Activated CD8-positive, alpha-beta T cell treated with anti-CD3 and anti-CD28 coated beads, Interleukin-2, amount 10 ng/mL, durations not matched to agents 7 days and 5 days (primary cell): ENCODE data around the gene DBP. TPM values are rescaled to one million over a fixed set of nuclear protein-coding genes. Genes with fewer than 3 reads are reported as not detected.
A peak's percentile ranks its signal among the peaks of the same experiment; 100 is the strongest.

Experiments
- ATAC-seq: fragments of 150-1000 bp; cut with Tn5 transposase; one replicate; pipeline ENCODE4 v1.10.0; 2021; ENCODE audit warnings: moderate library complexity
- CTCF ChIA-PET: fragments of 350-600 bp; sonication (Branson Sonifier 250); formaldehyde crosslinking; loops from one replicate; lab custom pipeline; 2021; ENCODE audit warnings: antibody characterized with exemption; lab: Charles Lee
- POLR2A ChIA-PET: fragments of 350-600 bp; sonication (Branson Sonifier 250); formaldehyde crosslinking; loops from one replicate; lab custom pipeline; 2021; ENCODE audit warnings: antibody characterized with exemption; lab: Charles Lee
- DNase-seq: peaks from one replicate; pipeline ENCODE4 v3.0.0-alpha.2; 2020
- H3K27ac Mint-ChIP-seq: one replicate; pipeline ENCODE4 v1.8.0; 2021; ENCODE audit warnings: mild to moderate bottlenecking, mixed read lengths
- H3K27me3 Mint-ChIP-seq: one replicate; pipeline ENCODE4 v1.8.0; 2021; ENCODE audit warnings: low read depth, mixed read lengths
- H3K36me3 Mint-ChIP-seq: one replicate; pipeline ENCODE4 v1.8.0; 2021; ENCODE audit warnings: low read depth, mixed read lengths
- H3K4me1 Mint-ChIP-seq: one replicate; pipeline ENCODE4 v1.8.0; 2021; ENCODE audit warnings: low read depth, mixed read lengths
- H3K4me3 Mint-ChIP-seq: one replicate; pipeline ENCODE4 v1.8.0; 2021; ENCODE audit warnings: mild to moderate bottlenecking, mixed read lengths
- H3K9me3 Mint-ChIP-seq: one replicate; pipeline ENCODE4 v1.8.0; 2022; ENCODE audit warnings: mixed read lengths; ENCODE audit not compliant: insufficient read depth
- total RNA-seq, 2 experiments: library from RNA; stranded (reverse); gene quantifications; one replicate each; pipeline ENCODE4 v1.2.3, GENCODE V29; 2021

DBP gene
- total RNA-seq, 2 experiments from 2014 or later: 17.3 to 18.3 TPM

- ATAC-seq: peak; percentile 35
- Mint-ChIP-seq H3K27ac (peak overlapping the region; percentile 96), H3K4me1 (peaks cover 46% of the 10 kb centered on the region), H3K36me3 (peaks cover 2% of the 10 kb centered on the region), H3K9me3 (no peaks in the 10 kb centered on the region), H3K4me3 (peak overlapping the region; percentile 97), H3K27me3 (no peaks in the 10 kb centered on the region)
- CTCF ChIA-PET: interaction anchor here (0.5 to 1.5 kb wide), 8 partner anchors 14 to 1230 kb away, joined by 3 to 4 read pairs (median 3); partner anchors contain the start of gene RUVBL2
- POLR2A ChIA-PET: interaction anchor here (0.6 to 2.3 kb wide), 6 partner anchors 8 to 80 kb away, joined by 3 to 9 read pairs (median 4); partner anchors contain the start of genes CA11, RPL18 and SPHK2
- peak; percentile 92 for DNase-seq
Measured at GRCh38 chr19:48637948-48638830, 1.0 kb upstream of the DBP start.

- Mint-ChIP-seq H3K36me3 (peaks cover 4% of the 10 kb centered on the region), H3K27ac (peak overlapping the region; percentile 96), H3K4me3 (peak overlapping the region; percentile 97), H3K9me3 (no peaks in the 10 kb centered on the region), H3K4me1 (peaks cover 49% of the 10 kb centered on the region), H3K27me3 (no peaks in the 10 kb centered on the region)
- DNase-seq (peak; percentile 100), ATAC-seq (peak; percentile 85)
- CTCF ChIA-PET: interaction anchor here (0.5 to 1.5 kb wide), 8 partner anchors 13 to 1231 kb away, joined by 3 to 4 read pairs (median 3); partner anchors contain the start of gene RUVBL2
- POLR2A ChIA-PET: interaction anchor here (0.6 to 2.3 kb wide), 7 partner anchors 8 to 81 kb away, joined by 3 to 9 read pairs (median 5); partner anchors contain the start of genes CA11, RPL18 and SPHK2
Measured at GRCh38 chr19:48637449-48637947, 319 bp upstream of the DBP start.

- Mint-ChIP-seq H3K4me1 (peaks cover 55% of the 10 kb centered on the region), H3K9me3 (no peaks in the 10 kb centered on the region), H3K4me3 (peak overlapping the region; percentile 97), H3K27ac (peak overlapping the region; percentile 96), H3K36me3 (peaks cover 6% of the 10 kb centered on the region), H3K27me3 (no peaks in the 10 kb centered on the region)
- ChIA-PET CTCF (interaction anchor here (1.4 kb wide), 1 partner anchor 358 kb away, joined by 4 read pairs; the partner anchor contains the start of gene RUVBL2), POLR2A (interaction anchor here (1.0 to 2.3 kb wide), 5 partner anchors 9 to 141 kb away, joined by 3 to 9 read pairs (median 5); partner anchors contain the start of genes CA11, RPL18 and SPHK2)
- no peak for ATAC-seq
- DNase-seq: peak; percentile 54
Measured at GRCh38 chr19:48635966-48636858, 967 bp downstream of the DBP start.

- Mint-ChIP-seq H3K27ac (peak overlapping the region; percentile 96), H3K4me1 (peaks cover 60% of the 10 kb centered on the region), H3K4me3 (peak overlapping the region; percentile 97), H3K36me3 (peaks cover 6% of the 10 kb centered on the region), H3K27me3 (no peaks in the 10 kb centered on the region), H3K9me3 (no peaks in the 10 kb centered on the region)
- CTCF ChIA-PET: interaction anchor here (1.8 kb wide), 1 partner anchor 10 kb away, joined by 9 read pairs; the partner anchor contains the start of gene CA11
- DNase-seq (peak; percentile 79), ATAC-seq (peak; percentile 5)
- POLR2A ChIA-PET: interaction anchor here (1.0 to 2.3 kb wide), 3 partner anchors 10 to 141 kb away, joined by 3 to 9 read pairs (median 5); partner anchors contain the start of genes RPL18 and SPHK2
Measured at GRCh38 chr19:48635263-48635965, 1.8 kb downstream of the DBP start.

GRCh38 chr19:48634424-48635262 is 2.5 kb downstream of the DBP start:
- Mint-ChIP-seq H3K4me1 (peaks cover 59% of the 10 kb centered on the region), H3K9me3 (no peaks in the 10 kb centered on the region), H3K36me3 (peaks cover 13% of the 10 kb centered on the region), H3K4me3 (peak overlapping the region; percentile 75), H3K27ac (peak overlapping the region; percentile 87), H3K27me3 (no peaks in the 10 kb centered on the region)
- ChIA-PET POLR2A (interaction anchor here (0.8 to 1.0 kb wide), 3 partner anchors 11 to 15 kb away, joined by 3 to 7 read pairs (median 4); partner anchors contain the start of genes CA11, RPL18 and SPHK2), CTCF (interaction anchor here (0.6 to 2.0 kb wide), 6 partner anchors 11 to 35 kb away, joined by 3 to 9 read pairs (median 4); partner anchors contain the start of genes CA11, RPL18 and SPHK2)
- DNase-seq (peak; percentile 94), ATAC-seq (peak; percentile 12)

- no peaks in the 10 kb centered on the region for H3K9me3 Mint-ChIP-seq
- ChIA-PET POLR2A (interaction anchor here (0.8 to 1.0 kb wide), 3 partner anchors 11 to 15 kb away, joined by 3 to 7 read pairs (median 4); partner anchors contain the start of genes CA11, RPL18 and SPHK2), CTCF (interaction anchor here (0.6 to 2.0 kb wide), 7 partner anchors 10 to 128 kb away, joined by 3 to 9 read pairs (median 4); partner anchors contain the start of genes CA11, RPL18 and SPHK2)
- no peaks in the 10 kb centered on the region for H3K27me3 Mint-ChIP-seq
- peaks cover 55% of the 10 kb centered on the region for H3K4me1 Mint-ChIP-seq
- H3K27ac Mint-ChIP-seq: peak overlapping the region; percentile 86
- ATAC-seq (no peak), DNase-seq (no peak)
- peaks cover 13% of the 10 kb centered on the region for H3K36me3 Mint-ChIP-seq
- H3K4me3 Mint-ChIP-seq: peak overlapping the region; percentile 75
Measured at GRCh38 chr19:48634036-48634342, 3.2 kb downstream of the DBP start.

GRCh38 chr19:48633148-48634035 is 3.8 kb downstream of the DBP start:
- POLR2A ChIA-PET: interaction anchor here (0.8 to 1.0 kb wide), 5 partner anchors 10 to 15 kb away, joined by 3 to 7 read pairs (median 3); partner anchors contain the start of genes CA11, RPL18 and SPHK2
- H3K27me3 Mint-ChIP-seq: no peaks in the 10 kb centered on the region

GRCh38 chr19:48632692-48633147 is 4.5 kb downstream of the DBP start:
- CTCF ChIA-PET: interaction anchor here (1.2 to 2.0 kb wide), 3 partner anchors 15 to 127 kb away, joined by 3 to 4 read pairs (median 4); no protein-coding TSS in a partner anchor

More at GRCh38 chr19:48633148-48634035, 3.8 kb downstream of the DBP start:
- Mint-ChIP-seq H3K9me3 (no peaks in the 10 kb centered on the region), H3K4me1 (peaks cover 49% of the 10 kb centered on the region), H3K4me3 (peak overlapping the region; percentile 75), H3K36me3 (peaks cover 13% of the 10 kb centered on the region), H3K27ac (peak overlapping the region; percentile 39)
- no peak for DNase-seq
- CTCF ChIA-PET: interaction anchor here (0.6 to 2.0 kb wide), 8 partner anchors 9 to 128 kb away, joined by 3 to 9 read pairs (median 4); partner anchors contain the start of genes CA11, RPL18 and SPHK2
- no peak for ATAC-seq

More at GRCh38 chr19:48632692-48633147, 4.5 kb downstream of the DBP start:
- peaks cover 45% of the 10 kb centered on the region for H3K4me1 Mint-ChIP-seq
- H3K27me3 Mint-ChIP-seq: no peaks in the 10 kb centered on the region
- POLR2A ChIA-PET: interaction anchor here (0.8 to 1.0 kb wide), 2 partner anchors 12 to 14 kb away, joined by 3 read pairs; partner anchors contain the start of gene RPL18
- peaks cover 13% of the 10 kb centered on the region for H3K36me3 Mint-ChIP-seq
- ATAC-seq: no peak
- H3K9me3 Mint-ChIP-seq: no peaks in the 10 kb centered on the region
- no peak overlapping the region for H3K4me3 Mint-ChIP-seq
- no peak for DNase-seq
- H3K27ac Mint-ChIP-seq: peak overlapping the region; percentile 8
